Activated naive CD4-positive, alpha-beta T cell treated with anti-CD3 and anti-CD28 coated beads, Interleukin-2, amount 50 U/mL, for 72 hours (primary cell): ENCODE results near the gene CEP131. TPM values are rescaled to one million over a fixed set of nuclear protein-coding genes. Genes with fewer than 3 reads are reported as not detected.

Source experiments
- ATAC-seq, 2 donors: fragments of 150-1000 bp; cut with Tn5 transposase; 2 replicates each; pipeline ENCODE4 v1.10.0; 2021; ENCODE audit warnings: mild to moderate bottlenecking in 2 of 2, moderate library complexity in 2 of 2
- DNase-seq, 2 donors: peaks; one replicate each; pipeline ENCODE4 v3.0.0; 2021 to 2022; ENCODE audit warnings: low spot score in 2 of 2
- H3K27ac Mint-ChIP-seq, 2 donors: one replicate each; pipeline ENCODE4 v1.8.0; 2022; ENCODE audit warnings: mild to moderate bottlenecking in 2 of 2, mixed read lengths in 2 of 2
- H3K36me3 Mint-ChIP-seq, 2 donors: one replicate each; pipeline ENCODE4 v1.8.0; 2022; ENCODE audit warnings: mixed read lengths in 2 of 2
- H3K9me3 Mint-ChIP-seq, 2 donors: one replicate each; pipeline ENCODE4 v1.8.0; 2022; ENCODE audit warnings: mixed read lengths in 2 of 2
- total RNA-seq, 2 donors: library from RNA; stranded (reverse); gene quantifications; one replicate each; pipeline ENCODE4 v1.2.3, GENCODE V29; 2022

The CEP131 gene
- total RNA-seq, 2 donors from 2014 or later, result 10.0 to 14.6 TPM

GRCh38 chr17:81200695-81201580, 21.8 kb downstream of the CEP131 start:
- ATAC-seq, result peak; percentile 49 to 65
- Mint-ChIP-seq H3K9me3 (no peaks in the 10 kb centered on the region), H3K27ac (no peak overlapping the region), H3K36me3 (no peaks in the 10 kb centered on the region)
- DNase-seq, result no peak

DNA sequence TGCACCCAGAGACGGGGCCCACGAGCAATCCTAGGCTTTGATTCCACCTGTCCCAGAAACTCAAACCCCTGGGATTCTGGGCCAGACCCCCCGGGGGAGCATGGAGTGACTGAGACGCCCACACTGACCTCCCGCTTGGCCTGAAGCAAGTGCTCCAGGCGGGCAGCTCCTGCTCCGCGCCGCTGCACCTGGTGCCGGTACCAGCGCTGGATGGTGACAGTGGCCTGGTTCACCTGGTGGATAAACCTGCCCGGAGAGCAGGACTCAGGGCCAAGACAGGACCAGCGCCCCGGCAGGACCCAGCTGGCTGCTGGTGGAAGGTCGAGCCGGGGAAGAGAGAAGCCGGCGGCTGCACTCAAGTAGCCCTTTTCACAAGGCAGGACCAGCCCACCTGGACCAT, 22.6 kb downstream of the CEP131 start:
- Mint-ChIP-seq H3K9me3 (no peaks in the 10 kb centered on the region), H3K36me3 (no peaks in the 10 kb centered on the region)
- ATAC-seq, result no peak

GRCh38 chr17:81199482-81199830, 23.3 kb downstream of the CEP131 start:
- Mint-ChIP-seq H3K27ac (no peak overlapping the region), H3K36me3 (no peaks in the 10 kb centered on the region), H3K9me3 (no peaks in the 10 kb centered on the region)
- ATAC-seq (no peak), DNase-seq (no peak)

More for the DNA sequence above, 22.6 kb downstream of the CEP131 start:
- no peak for DNase-seq
- H3K27ac Mint-ChIP-seq, result no peak overlapping the region

GRCh38 chr17:81198826-81199481, 23.8 kb downstream of the CEP131 start:
- H3K27ac Mint-ChIP-seq, result peak overlapping the region in 1 of 2 donors; percentile 4
- no peaks in the 10 kb centered on the region for H3K9me3 Mint-ChIP-seq
- ATAC-seq (no peak), DNase-seq (no peak)
- H3K36me3 Mint-ChIP-seq, result no peaks in the 10 kb centered on the region

DNA sequence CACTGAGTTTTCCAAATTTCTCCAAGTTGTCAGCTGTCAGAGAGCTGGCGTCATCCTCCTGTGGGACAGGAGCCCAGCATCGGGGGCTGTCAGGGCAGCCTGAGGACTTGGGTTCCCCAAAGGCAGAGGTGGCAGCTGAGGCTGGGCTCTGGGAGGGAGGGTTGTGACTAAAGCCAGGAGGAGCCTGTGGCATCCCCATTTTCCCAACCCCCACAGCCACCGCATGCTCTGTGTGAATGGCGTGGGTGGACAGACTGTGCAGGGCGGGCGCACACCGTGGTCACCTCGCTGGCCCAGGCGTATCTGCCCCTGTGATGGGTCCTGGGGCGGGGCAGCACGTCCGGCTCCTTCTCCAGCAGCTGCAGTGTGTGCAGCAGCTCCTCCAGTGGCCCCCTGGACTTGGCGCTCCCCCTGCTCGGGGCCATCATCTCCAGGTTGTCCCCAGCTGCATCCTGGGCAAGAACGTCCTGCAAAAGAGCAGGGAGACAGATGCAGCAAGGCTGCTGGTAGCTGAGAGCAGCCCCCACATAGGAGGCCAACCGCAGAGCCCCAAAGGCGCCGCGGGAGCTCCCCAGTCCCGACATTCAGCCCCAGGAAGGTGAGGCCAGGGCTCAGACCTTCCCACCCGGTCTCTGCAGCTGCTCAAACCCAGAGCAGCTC, 24.8 kb downstream of the CEP131 start:
- ATAC-seq, result no peak
- no peaks in the 10 kb centered on the region for H3K36me3 Mint-ChIP-seq
- H3K9me3 Mint-ChIP-seq, result no peaks in the 10 kb centered on the region
- DNase-seq, result no peak
- no peak overlapping the region for H3K27ac Mint-ChIP-seq

- no peak for DNase-seq
- Mint-ChIP-seq H3K9me3 (no peaks in the 10 kb centered on the region), H3K36me3 (no peaks in the 10 kb centered on the region), H3K27ac (no peak overlapping the region)
- no peak for ATAC-seq
Measured at GRCh38 chr17:81197409-81197795, 25.4 kb downstream of the CEP131 start.

GRCh38 chr17:81196505-81197408, 26.0 kb downstream of the CEP131 start:
- no peaks in the 10 kb centered on the region for H3K9me3 Mint-ChIP-seq
- ATAC-seq, result no peak
- no peak overlapping the region for H3K27ac Mint-ChIP-seq
- no peaks in the 10 kb centered on the region for H3K36me3 Mint-ChIP-seq
- no peak for DNase-seq

- ATAC-seq (no peak), DNase-seq (no peak)
- no peaks in the 10 kb centered on the region for H3K9me3 Mint-ChIP-seq
- no peaks in the 10 kb centered on the region for H3K36me3 Mint-ChIP-seq
- H3K27ac Mint-ChIP-seq, result no peak overlapping the region
Measured at GRCh38 chr17:81195941-81196495, 26.7 kb downstream of the CEP131 start.

DNA sequence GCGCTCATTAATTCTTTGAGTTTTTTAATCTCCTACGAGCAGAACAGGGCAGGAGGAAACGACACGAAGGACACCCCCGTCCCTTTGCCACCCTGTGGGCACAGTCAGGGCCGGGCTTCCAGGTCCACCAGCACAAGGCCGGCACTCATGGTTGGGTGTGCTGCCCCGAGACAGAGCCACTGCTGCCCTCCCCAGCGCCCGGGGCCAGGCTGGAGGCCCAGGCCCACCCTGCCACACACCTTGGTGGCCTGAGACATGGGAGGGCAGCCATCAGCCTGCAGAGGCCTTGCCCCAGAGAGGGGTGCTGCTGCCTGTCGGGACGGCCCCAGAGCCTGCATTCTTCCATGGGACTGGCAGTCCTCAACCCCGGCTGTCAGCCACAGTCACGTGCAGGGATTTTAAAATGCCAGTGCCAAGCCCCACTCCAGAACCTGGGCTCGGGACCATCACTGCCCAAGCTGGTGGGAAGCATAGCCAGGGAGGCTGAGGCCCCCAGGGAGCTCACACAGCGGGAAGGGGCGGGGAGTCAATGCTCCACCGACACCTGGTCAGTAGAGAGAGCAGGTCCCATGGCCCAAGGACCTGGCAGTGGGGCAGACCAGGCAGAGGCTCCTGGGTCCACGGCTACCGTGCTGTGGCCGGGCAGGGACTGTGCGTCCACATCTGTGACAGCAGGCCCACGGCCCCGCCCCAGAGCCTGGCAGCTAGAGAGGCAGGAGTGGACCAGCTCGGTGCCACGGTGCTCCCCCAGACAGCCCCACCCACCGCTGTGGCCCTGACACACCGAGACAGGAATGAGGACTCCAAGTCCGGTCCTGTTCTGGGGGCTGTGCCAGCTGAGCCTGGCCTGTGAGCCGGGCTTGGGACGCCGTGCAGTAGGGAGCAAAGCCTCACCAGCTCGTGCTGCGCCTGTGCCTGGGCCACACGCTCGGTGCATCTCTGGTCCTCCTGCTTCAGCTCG, 27.5 kb downstream of the CEP131 start:
- no peak overlapping the region for H3K27ac Mint-ChIP-seq
- H3K9me3 Mint-ChIP-seq, result no peaks in the 10 kb centered on the region
- ATAC-seq, result no peak
- H3K36me3 Mint-ChIP-seq, result no peaks in the 10 kb centered on the region
- no peak for DNase-seq

DNA sequence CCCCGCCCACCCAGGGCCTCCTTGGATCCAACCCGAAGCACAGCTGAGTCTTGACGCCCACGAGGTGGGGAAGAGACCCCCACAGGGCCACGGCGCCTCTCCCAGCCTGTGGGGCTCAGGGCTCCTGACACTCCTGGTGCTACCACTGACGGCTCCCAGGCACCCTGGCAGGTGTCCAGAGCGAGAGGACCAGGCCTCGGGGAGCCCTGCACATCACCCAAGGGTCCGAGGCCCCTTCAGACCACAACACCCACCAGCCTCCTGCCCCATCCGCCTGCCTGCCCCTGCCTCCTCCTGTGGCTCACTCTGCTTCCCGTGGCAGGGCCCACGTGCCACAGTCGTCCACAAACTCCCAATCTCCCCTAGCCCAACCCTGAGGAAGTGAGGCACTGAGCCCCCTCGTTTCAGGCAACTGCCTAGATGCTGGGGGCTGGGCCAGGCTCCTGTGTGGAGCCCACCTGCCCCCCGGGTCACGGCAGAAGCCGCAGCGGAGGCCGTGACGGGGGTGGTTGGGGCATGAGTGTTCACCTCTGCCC, 28.5 kb downstream of the CEP131 start:
- DNase-seq (no peak), ATAC-seq (no peak)
- H3K36me3 Mint-ChIP-seq, result no peaks in the 10 kb centered on the region
- no peak overlapping the region for H3K27ac Mint-ChIP-seq
- no peaks in the 10 kb centered on the region for H3K9me3 Mint-ChIP-seq

- Mint-ChIP-seq H3K27ac (no peak overlapping the region), H3K9me3 (no peaks in the 10 kb centered on the region), H3K36me3 (no peaks in the 10 kb centered on the region)
- ATAC-seq (no peak), DNase-seq (no peak)
Measured at GRCh38 chr17:81193470-81194224, 29.1 kb downstream of the CEP131 start.

- Mint-ChIP-seq H3K9me3 (no peaks in the 10 kb centered on the region), H3K36me3 (no peaks in the 10 kb centered on the region), H3K27ac (no peak overlapping the region)
- no peak for DNase-seq
- ATAC-seq, result no peak
Measured at GRCh38 chr17:81193051-81193410, 29.7 kb downstream of the CEP131 start.

DNA sequence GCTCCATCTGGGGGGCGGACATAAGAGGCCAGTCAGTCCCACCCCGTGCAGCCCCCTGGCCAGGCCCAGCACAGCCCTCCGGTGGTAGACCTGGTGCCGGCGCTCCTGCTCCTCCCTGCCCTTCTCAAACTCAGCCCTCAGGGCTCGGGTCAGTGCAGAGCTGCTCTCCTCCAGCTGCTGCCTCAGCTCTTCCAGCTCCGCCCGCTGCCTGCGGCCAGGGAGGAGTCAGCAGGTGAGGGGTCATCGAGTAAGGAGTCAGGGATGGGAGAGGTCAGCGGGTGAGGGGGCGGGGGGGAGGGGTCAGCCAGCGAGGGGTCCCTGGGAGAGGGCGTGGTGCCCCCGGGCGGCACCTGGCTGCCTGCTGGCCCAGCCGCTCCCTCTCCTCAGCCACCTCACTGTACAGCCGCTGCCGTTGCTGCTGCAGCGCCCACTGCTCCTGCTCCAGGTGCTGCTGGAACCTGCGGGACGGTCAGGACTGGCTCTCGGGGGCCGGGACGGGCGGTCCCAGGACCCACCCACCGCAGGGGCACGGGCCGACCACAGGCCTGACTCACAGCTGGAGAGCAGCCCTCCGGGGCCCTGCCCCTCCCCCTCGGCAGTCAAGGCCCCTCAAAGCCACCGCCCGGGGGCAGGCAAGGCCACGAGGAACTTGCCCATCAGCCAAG, 30.2 kb downstream of the CEP131 start:
- Mint-ChIP-seq H3K36me3 (no peaks in the 10 kb centered on the region), H3K27ac (no peak overlapping the region), H3K9me3 (no peaks in the 10 kb centered on the region)
- ATAC-seq (no peak), DNase-seq (no peak)

GRCh38 chr17:81191646-81192045, 31.1 kb downstream of the CEP131 start:
- no peaks in the 10 kb centered on the region for H3K9me3 Mint-ChIP-seq
- H3K27ac Mint-ChIP-seq, result no peak overlapping the region
- H3K36me3 Mint-ChIP-seq, result no peaks in the 10 kb centered on the region
- ATAC-seq (no peak), DNase-seq (no peak)
